Natural killer cell (primary cell): ENCODE results near the gene DNMT3B. TPM values are rescaled to one million over a fixed set of nuclear protein-coding genes. Genes with fewer than 3 reads are reported as not detected.

Experiments used
- ATAC-seq, 3 donors: fragments of 150-1000 bp in 2 of 3; fragments of 200-7000 bp in 1 of 3; cut with Tn5 transposase; 1 replicate in 1 of 3; 2 replicates in 2 of 3; pipeline ENCODE4 v1.10.0; 2021; ENCODE audit warnings: mild to moderate bottlenecking in 2 of 3, moderate library complexity in 2 of 3
- DNase-seq, 2 donors: peaks; one replicate each; pipeline versions ENCODE4 v3.0.0 to v3.0.0-alpha.2; 2013 to 2021; ENCODE audit warnings: mixed read lengths in 1 of 2
- H3K27ac ChIP-seq: one replicate; pipeline ENCODE4 v1.5.1; 2013; ENCODE audit warnings: mild to moderate bottlenecking, low read length
- H3K27me3 ChIP-seq: one replicate; pipeline ENCODE4 v1.6.1; 2013; ENCODE audit warnings: low read length; ENCODE audit not compliant: control insufficient read depth, insufficient read depth
- H3K36me3 ChIP-seq: one replicate; pipeline ENCODE4 v1.6.1; 2013; ENCODE audit warnings: low read length; ENCODE audit not compliant: control insufficient read depth, insufficient read depth
- H3K4me1 ChIP-seq: one replicate; pipeline ENCODE4 v1.6.1; 2013; ENCODE audit warnings: low read length; ENCODE audit not compliant: control insufficient read depth, insufficient read depth
- H3K4me3 ChIP-seq: one replicate; pipeline ENCODE4 v1.5.1; 2013; ENCODE audit warnings: low read length
- H3K9me3 ChIP-seq: one replicate; pipeline ENCODE4 v1.6.1; 2013; ENCODE audit warnings: low read length; ENCODE audit not compliant: control insufficient read depth, insufficient read depth
- H3K27ac Mint-ChIP-seq, 2 donors: one replicate each; pipeline ENCODE4 v1.8.0; 2022; ENCODE audit warnings: mild to moderate bottlenecking in 2 of 2, mixed read lengths in 2 of 2, moderate library complexity in 1 of 2
- H3K27me3 Mint-ChIP-seq, 2 donors: one replicate each; pipeline ENCODE4 v1.8.0; 2022; ENCODE audit warnings: low read depth in 2 of 2, mixed read lengths in 2 of 2
- H3K36me3 Mint-ChIP-seq: one replicate; pipeline ENCODE4 v1.8.0; 2022; ENCODE audit warnings: mixed read lengths
- H3K4me1 Mint-ChIP-seq, 2 donors: one replicate each; pipeline ENCODE4 v1.8.0; 2022; ENCODE audit warnings: mixed read lengths in 2 of 2
- H3K4me3 Mint-ChIP-seq: one replicate; pipeline ENCODE4 v1.8.0; 2022; ENCODE audit warnings: mild to moderate bottlenecking, moderate library complexity, mixed read lengths
- H3K9me3 Mint-ChIP-seq, 2 donors: one replicate each; pipeline ENCODE4 v1.8.0; 2022; ENCODE audit warnings: mixed read lengths in 2 of 2
- CTCF ChIP-seq: fragments of 200-600 bp; IDR thresholded peaks from one replicate; pipeline ENCODE4 v1.8.0; 2022; ENCODE audit warnings: antibody characterized with exemption
- WGBS: methylation state at CpG from one replicate; pipeline ENCODE4 v1.1.7; 2013; ENCODE audit warnings: missing lambda C conversion rate; ENCODE audit not compliant: insufficient coverage; 5-methylcytosine and 5-hydroxymethylcytosine counted together
- intact Hi-C: fragments of 100-400 bp; cut with micrococcal nuclease; formaldehyde crosslinking; loops from one replicate; pipeline ENCODE4 v1.14.2; 2022
- total RNA-seq, 4 donors: library from RNA; stranded (reverse); fragments of 120-200 nt in 1 of 4; gene quantifications; one replicate each; pipeline versions ENCODE4 v1.2.3 to v1.2.4, GENCODE V29; 2013 to 2022

The DNMT3B gene
- total RNA-seq, 3 donors from 2014 or later (not counting 1 experiment from before 2014, with no cell fraction given) = 0.42 to 0.68 (median 0.43) TPM

DNA sequence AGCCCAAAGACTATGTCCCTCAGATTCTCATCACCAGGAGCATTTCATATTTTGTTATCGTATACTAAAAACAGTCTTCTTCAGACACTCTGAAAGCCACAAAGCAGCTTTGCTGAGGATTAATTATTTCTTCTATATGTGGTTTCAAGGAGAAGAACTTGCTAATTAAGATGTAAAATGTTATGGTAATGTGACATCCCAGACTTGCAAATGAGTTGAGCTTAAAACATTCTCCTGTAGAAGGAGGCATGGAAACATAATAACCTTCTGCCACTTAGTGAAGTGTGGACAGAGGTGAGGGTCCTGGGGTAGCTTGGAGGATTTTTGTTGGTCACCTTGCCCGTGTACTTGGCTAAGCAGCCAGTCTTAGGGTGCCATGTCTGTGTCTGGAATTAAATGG is 40.9 kb downstream of the DNMT3B start:
- no peaks in the 10 kb centered on the region for H3K9me3 ChIP-seq
- H3K27me3 ChIP-seq = no peaks in the 10 kb centered on the region
- no peak for ATAC-seq
- no peaks in the 10 kb centered on the region for H3K4me1 ChIP-seq
- H3K4me3 Mint-ChIP-seq = no peak overlapping the region
- no peak for TF ChIP-seq CTCF
- H3K27ac ChIP-seq = no peak overlapping the region
- H3K27me3 Mint-ChIP-seq = no peaks in the 10 kb centered on the region
- intact Hi-C loops = no loop called here
- H3K4me3 ChIP-seq = no peak overlapping the region
- WGBS = 89% methylated on average over 1 of the region's 2 CpGs
- no peaks in the 10 kb centered on the region for H3K4me1 Mint-ChIP-seq
- no peak overlapping the region for H3K27ac Mint-ChIP-seq
- no peaks in the 10 kb centered on the region for H3K9me3 Mint-ChIP-seq
- no peaks in the 10 kb centered on the region for H3K36me3 ChIP-seq
- H3K36me3 Mint-ChIP-seq = no peaks in the 10 kb centered on the region
- no peak for DNase-seq

DNA sequence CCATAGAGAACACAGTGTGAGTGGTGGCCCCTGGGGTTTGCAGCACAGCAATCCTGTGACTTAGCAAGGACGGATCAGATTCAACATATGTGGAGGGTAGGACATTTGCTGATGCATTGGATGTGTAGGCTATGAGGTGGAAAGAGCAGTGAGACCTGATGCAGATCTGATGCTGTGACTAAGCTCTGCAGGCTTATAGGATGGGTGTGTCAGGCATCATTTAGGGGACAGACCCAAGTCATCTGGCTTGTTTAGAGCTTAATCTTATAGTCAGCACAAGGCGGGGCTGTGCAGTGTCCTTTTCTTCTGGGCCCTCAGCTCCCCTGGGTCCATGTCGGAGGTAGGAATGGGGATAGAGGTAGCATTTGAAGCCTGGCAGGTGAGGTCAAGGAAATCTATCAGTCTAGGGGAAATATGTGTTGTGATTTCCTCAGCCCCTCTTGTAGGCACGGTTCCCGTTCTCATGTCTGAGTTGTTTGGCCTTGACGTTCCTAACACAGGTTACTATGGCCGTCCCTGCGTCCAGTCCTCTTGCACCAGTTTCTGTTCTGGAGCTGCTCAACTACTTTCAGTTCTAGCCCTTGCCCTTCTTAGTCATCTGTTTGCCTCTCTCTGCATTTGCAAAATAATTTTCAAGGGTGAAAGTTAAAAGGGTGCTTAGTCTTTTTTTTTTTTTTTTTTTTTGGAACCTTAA is 42.0 kb downstream of the DNMT3B start:
- Mint-ChIP-seq H3K36me3 (no peaks in the 10 kb centered on the region), H3K4me3 (no peak overlapping the region), H3K9me3 (no peaks in the 10 kb centered on the region), H3K4me1 (no peaks in the 10 kb centered on the region), H3K27me3 (no peaks in the 10 kb centered on the region), H3K27ac (no peak overlapping the region)
- Histone ChIP-seq H3K27me3 (no peaks in the 10 kb centered on the region), H3K27ac (no peak overlapping the region), H3K4me3 (no peak overlapping the region), H3K36me3 (no peaks in the 10 kb centered on the region), H3K9me3 (no peaks in the 10 kb centered on the region), H3K4me1 (no peaks in the 10 kb centered on the region)
- WGBS = 98% methylated on average over 8 of the region's 8 CpGs
- DNase-seq (no peak), ATAC-seq (peak in 1 of 3 donors; percentile 7)
- no peak for TF ChIP-seq CTCF
- intact Hi-C loops = no loop called here

GRCh38 chr20:32804817-32805216 is 42.6 kb downstream of the DNMT3B start:
- no peak overlapping the region for H3K27ac Mint-ChIP-seq

More at GRCh38 chr20:32804817-32805216, 42.6 kb downstream of the DNMT3B start:
- H3K27ac ChIP-seq = no peak overlapping the region
- no peaks in the 10 kb centered on the region for H3K27me3 ChIP-seq
- Mint-ChIP-seq H3K4me3 (no peak overlapping the region), H3K27me3 (no peaks in the 10 kb centered on the region), H3K36me3 (no peaks in the 10 kb centered on the region), H3K4me1 (no peaks in the 10 kb centered on the region), H3K9me3 (no peaks in the 10 kb centered on the region)
- H3K9me3 ChIP-seq = no peaks in the 10 kb centered on the region
- H3K4me3 ChIP-seq = no peak overlapping the region
- no peak for DNase-seq
- no peaks in the 10 kb centered on the region for H3K36me3 ChIP-seq
- no peak for TF ChIP-seq CTCF
- H3K4me1 ChIP-seq = no peaks in the 10 kb centered on the region
- no peak for ATAC-seq
- 85% methylated on average over 1 of the region's 3 CpGs for WGBS
- intact Hi-C loops = no loop called here
